Measurements from ENCODE around the gene PILRB. TPM values are rescaled to one million over a fixed set of nuclear protein-coding genes. Genes with fewer than 3 reads are reported as not detected.
"Not testable (repeated sequence)": the region's sequence is repeated elsewhere in the genome, so short reads cannot be mapped to it uniquely, and the experiment has no call there.

Gene PILRB
- total RNA-seq, 1 experiment from 2014 or later: 50.1 TPM

DNA sequence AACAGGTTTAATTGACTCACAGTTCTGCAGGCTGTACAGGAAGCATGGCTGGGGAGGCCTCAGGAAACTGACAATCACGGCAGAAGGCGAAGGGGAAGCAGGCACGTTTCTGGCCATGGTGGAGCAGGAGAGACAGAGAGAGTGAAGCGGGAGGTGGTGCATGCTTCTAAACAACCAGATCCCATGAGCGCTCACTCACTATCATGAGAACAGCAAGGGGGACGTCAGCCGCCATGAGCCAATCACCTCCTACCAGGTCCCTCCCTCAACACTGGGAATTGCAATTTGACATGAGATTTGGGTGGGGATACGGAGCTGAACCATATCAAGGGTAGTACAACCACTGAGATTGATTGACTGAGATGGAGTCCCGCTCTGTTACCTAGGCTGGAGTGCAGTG is 32.2 kb upstream of the PILRB start:
- H3K4me1 Mint-ChIP-seq; H3K56ac ChIP-seq (ENCODE audit: insufficient read length, low read depth, low read length); H4K8ac ChIP-seq (replicated peaks; ENCODE audit: insufficient read length, low read depth, low read length); H2BK12ac ChIP-seq (ENCODE audit: insufficient read length, low read depth, low read length); H2BK15ac ChIP-seq (ENCODE audit: low read depth, low read length); H3K27me3 ChIP-seq (ENCODE audit: insufficient read depth, low read length); H3K4ac ChIP-seq (ENCODE audit: low read depth, low read length); H3K27ac ChIP-seq (ENCODE audit: insufficient read length, low read depth, low read length); H4K5ac ChIP-seq (ENCODE audit: insufficient read length, low read depth, low read length); H3K23me2 ChIP-seq (ENCODE audit: insufficient read length, low read depth, low read length, poor library complexity, severe bottlenecking); H3K79me1 ChIP-seq (ENCODE audit: insufficient read depth, low read depth, low read length, poor library complexity, severe bottlenecking); H3K79me2 ChIP-seq (ENCODE audit: insufficient read depth, low read length); H2BK120ac ChIP-seq (ENCODE audit: low read depth, low read length, poor library complexity, severe bottlenecking); H2AFZ ChIP-seq (ENCODE audit: low read length); H3K9me3 ChIP-seq (ENCODE audit: control insufficient read depth, low read depth, low read length); H3K4me2 ChIP-seq (ENCODE audit: insufficient read depth, insufficient read length, low read length); DNase-seq; H3K9ac ChIP-seq (ENCODE audit: extremely low read depth, insufficient read length, low read length); H3K27ac Mint-ChIP-seq; H3T11ph ChIP-seq (ENCODE audit: low read length); H4K20me1 ChIP-seq (ENCODE audit: control insufficient read depth, insufficient read depth, insufficient read length); H3K14ac ChIP-seq (ENCODE audit: insufficient read depth, low read length); H4K91ac ChIP-seq (ENCODE audit: insufficient read length, low read depth, low read length); H2BK20ac ChIP-seq (ENCODE audit: low read depth, low read length, poor library complexity, severe bottlenecking); H3K27me3 Mint-ChIP-seq (ENCODE audit: low read depth); H2BK5ac ChIP-seq (ENCODE audit: insufficient read length, low read length); H3K23ac ChIP-seq (ENCODE audit: insufficient read length, low read depth, low read length); H3K4me3 Mint-ChIP-seq; H2AK5ac ChIP-seq (ENCODE audit: insufficient read length, low read length); H3K18ac ChIP-seq (ENCODE audit: insufficient read length, low read depth, low read length); H3K9me3 Mint-ChIP-seq; H3K4me1 ChIP-seq (ENCODE audit: insufficient read depth, low read length): not testable (repeated sequence)
- peaks cover 21 to 52% (median 38%) of the 10 kb centered on the region in 3 experiments; a peak in 6 of 7 replicates for H3K36me3 Mint-ChIP-seq (ENCODE audit: insufficient read depth in 1 of 3, low read depth in 3 of 3)
- WGBS (ENCODE audit: extremely low coverage, insufficient read length, low lambda C conversion rate): no CpG with 5 or more reads among the region's 9 CpGs

DNA sequence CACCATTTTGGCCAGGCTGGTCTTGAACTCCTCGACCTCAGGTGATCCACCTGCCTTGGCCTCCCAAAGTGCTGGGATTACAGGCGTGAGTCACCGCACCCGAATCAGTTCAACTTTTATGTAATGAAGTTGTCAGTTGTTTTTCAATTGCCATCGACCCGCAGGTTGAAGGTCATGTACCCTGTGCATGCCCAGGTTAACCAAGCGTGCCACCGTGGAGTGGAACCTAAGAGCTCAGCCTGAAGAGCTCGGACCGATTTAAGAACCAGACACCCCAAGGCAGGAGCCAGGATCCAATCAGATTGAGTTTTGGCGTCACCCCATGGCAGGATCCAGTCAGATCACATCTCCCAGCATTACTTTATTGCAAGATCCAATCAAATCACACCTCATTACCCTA is 31.0 kb upstream of the PILRB start:
- not testable (repeated sequence) for H3T11ph ChIP-seq (ENCODE audit: low read length); H3K9ac ChIP-seq (ENCODE audit: extremely low read depth, insufficient read length, low read length); H3K4ac ChIP-seq (ENCODE audit: low read depth, low read length); H3K23me2 ChIP-seq (ENCODE audit: insufficient read length, low read depth, low read length, poor library complexity, severe bottlenecking); H2BK15ac ChIP-seq (ENCODE audit: low read depth, low read length); H2BK20ac ChIP-seq (ENCODE audit: low read depth, low read length, poor library complexity, severe bottlenecking); H4K5ac ChIP-seq (ENCODE audit: insufficient read length, low read depth, low read length); H4K8ac ChIP-seq (replicated peaks; ENCODE audit: insufficient read length, low read depth, low read length); H3K23ac ChIP-seq (ENCODE audit: insufficient read length, low read depth, low read length); H2AK5ac ChIP-seq (ENCODE audit: insufficient read length, low read length); H3K56ac ChIP-seq (ENCODE audit: insufficient read length, low read depth, low read length); H3K79me1 ChIP-seq (ENCODE audit: insufficient read depth, low read depth, low read length, poor library complexity, severe bottlenecking); H3K27me3 Mint-ChIP-seq (ENCODE audit: low read depth); H3K79me2 ChIP-seq (ENCODE audit: insufficient read depth, low read length); H4K20me1 ChIP-seq (ENCODE audit: control insufficient read depth, insufficient read depth, insufficient read length); H2BK12ac ChIP-seq (ENCODE audit: insufficient read length, low read depth, low read length); DNase-seq; H3K18ac ChIP-seq (ENCODE audit: insufficient read length, low read depth, low read length); H3K27me3 ChIP-seq (ENCODE audit: insufficient read depth, low read length); H3K4me1 ChIP-seq (ENCODE audit: insufficient read depth, low read length); H3K4me1 Mint-ChIP-seq; H2BK120ac ChIP-seq (ENCODE audit: low read depth, low read length, poor library complexity, severe bottlenecking); H3K14ac ChIP-seq (ENCODE audit: insufficient read depth, low read length); H3K27ac ChIP-seq (ENCODE audit: insufficient read length, low read depth, low read length); H4K91ac ChIP-seq (ENCODE audit: insufficient read length, low read depth, low read length); H3K9me3 Mint-ChIP-seq; H2AFZ ChIP-seq (ENCODE audit: low read length); H2BK5ac ChIP-seq (ENCODE audit: insufficient read length, low read length); H3K4me3 Mint-ChIP-seq; H3K4me2 ChIP-seq (ENCODE audit: insufficient read depth, insufficient read length, low read length); H3K9me3 ChIP-seq (ENCODE audit: control insufficient read depth, low read depth, low read length)
- H3K27ac Mint-ChIP-seq: 0 out of 7 replicates have a peak overlapping the region, but pooled peaks of 1 of the 3 experiments have one; percentile 36
- H3K36me3 Mint-ChIP-seq (ENCODE audit: insufficient read depth in 1 of 3, low read depth in 3 of 3): peaks cover 20 to 50% (median 36%) of the 10 kb centered on the region in 3 experiments; a peak in 6 of 7 replicates
- WGBS (ENCODE audit: extremely low coverage, insufficient read length, low lambda C conversion rate): no CpG with 5 or more reads among the region's 11 CpGs

Measured in H9 (cell line).